ENCODE measurements around the gene DCANP1. TPM values are rescaled to one million over a fixed set of nuclear protein-coding genes. Genes with fewer than 3 reads are reported as not detected.

Gene DCANP1
- total RNA-seq, 1 experiment from 2014 or later: not detected

- H3K9ac ChIP-seq (ENCODE audit: low read length): no peak overlapping the region
- H3K9me3 ChIP-seq (ENCODE audit: control insufficient read depth in 1 of 2, insufficient read depth in 1 of 2, low read depth in 1 of 2, low read length in 2 of 2): no peaks in the 10 kb centered on the region
- peak overlapping the region; percentile 27; the same call in 1 of the 2 replicates for H3K4me2 ChIP-seq (ENCODE audit: low read length)
- H3K4me3 ChIP-seq (replicated peaks in 1 of 2; ENCODE audit: low read depth in 1 of 2, low read length in 2 of 2): no peak overlapping the region
- RAD21 ChIA-PET (ENCODE audit: low non-redundant PET in 1 of 2, low total read pairs in 2 of 2, uncharacterized antibody in 2 of 2, unreplicated experiment in 2 of 2): interaction anchor here in 1 of 2 experiments (0.9 to 1.9 kb wide), 2 partner anchors 92 to 107 kb away, joined by 3 to 5 read pairs; no protein-coding TSS in a partner anchor
- no peaks in the 10 kb centered on the region for H3K27me3 ChIP-seq (ENCODE audit: insufficient read depth, low read length)
- DNase-seq (ENCODE audit: low read depth, low spot score) (peak; percentile 7), ATAC-seq (no peak; the same call in 1 of the 2 replicates)
- H3K27ac ChIP-seq (ENCODE audit: low read depth, low read length): no peak overlapping the region
- no peaks in the 10 kb centered on the region for H3K79me2 ChIP-seq (ENCODE audit: insufficient read depth, low read length)
- no TSS peak for BruUV-seq (replicated peaks)
- no peak for TF ChIP-seq SRF (IDR thresholded peaks at IDR 0.05; ENCODE audit: low read depth)
- TF ChIP-seq EGR1 (IDR thresholded peaks at IDR 0.05; ENCODE audit: low read depth): no peak
- no peak for TF ChIP-seq REST (IDR thresholded peaks at IDR 0.05; ENCODE audit: low read depth)
- no peak for TF ChIP-seq FOSL1 (IDR thresholded peaks at IDR 0.05; ENCODE audit: low read depth)
- TF ChIP-seq RAD21 (IDR thresholded peaks at IDR 0.05; ENCODE audit: low read depth): no peak
- TF ChIP-seq, protein P1, sequence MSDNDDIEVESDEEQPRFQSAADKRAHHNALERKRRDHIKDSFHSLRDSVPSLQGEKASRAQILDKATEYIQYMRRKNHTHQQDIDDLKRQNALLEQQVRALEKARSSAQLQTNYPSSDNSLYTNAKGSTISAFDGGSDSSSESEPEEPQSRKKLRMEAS (IDR thresholded peaks at IDR 0.05): no peak
- TF ChIP-seq CBX3 (IDR thresholded peaks at IDR 0.05; ENCODE audit: low read depth): no peak
- no peak for TF ChIP-seq ATF3 (IDR thresholded peaks at IDR 0.05)
- TF ChIP-seq, protein P2, sequence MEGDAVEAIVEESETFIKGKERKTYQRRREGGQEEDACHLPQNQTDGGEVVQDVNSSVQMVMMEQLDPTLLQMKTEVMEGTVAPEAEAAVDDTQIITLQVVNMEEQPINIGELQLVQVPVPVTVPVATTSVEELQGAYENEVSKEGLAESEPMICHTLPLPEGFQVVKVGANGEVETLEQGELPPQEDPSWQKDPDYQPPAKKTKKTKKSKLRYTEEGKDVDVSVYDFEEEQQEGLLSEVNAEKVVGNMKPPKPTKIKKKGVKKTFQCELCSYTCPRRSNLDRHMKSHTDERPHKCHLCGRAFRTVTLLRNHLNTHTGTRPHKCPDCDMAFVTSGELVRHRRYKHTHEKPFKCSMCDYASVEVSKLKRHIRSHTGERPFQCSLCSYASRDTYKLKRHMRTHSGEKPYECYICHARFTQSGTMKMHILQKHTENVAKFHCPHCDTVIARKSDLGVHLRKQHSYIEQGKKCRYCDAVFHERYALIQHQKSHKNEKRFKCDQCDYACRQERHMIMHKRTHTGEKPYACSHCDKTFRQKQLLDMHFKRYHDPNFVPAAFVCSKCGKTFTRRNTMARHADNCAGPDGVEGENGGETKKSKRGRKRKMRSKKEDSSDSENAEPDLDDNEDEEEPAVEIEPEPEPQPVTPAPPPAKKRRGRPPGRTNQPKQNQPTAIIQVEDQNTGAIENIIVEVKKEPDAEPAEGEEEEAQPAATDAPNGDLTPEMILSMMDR (IDR thresholded peaks at IDR 0.05 in 2 of 3, conservative IDR thresholded peaks at IDR 0.05 in 1 of 3; ENCODE audit: borderline replicate concordance in 1 of 3, insufficient read depth in 1 of 3, low read depth in 2 of 3, low read length in 2 of 3): no peak
- TF ChIP-seq ELF1 (IDR thresholded peaks at IDR 0.05; ENCODE audit: borderline replicate concordance, low read depth): no peak
- H2AFZ ChIP-seq (ENCODE audit: low read depth, low read length, poor library complexity, severe bottlenecking): no peak overlapping the region
- H3K36me3 ChIP-seq (ENCODE audit: control insufficient read depth in 1 of 2, insufficient read depth in 2 of 2, low read length in 2 of 2): no peaks in the 10 kb centered on the region
- POLR2A ChIA-PET: interaction anchor here (1.0 kb wide), 1 partner anchor 95 kb away, joined by 12 read pairs; no protein-coding TSS in a partner anchor
- CTCF ChIA-PET: interaction anchor here (0.7 to 14.2 kb wide), 8 partner anchors 18 to 109 kb away, joined by 3 to 476 read pairs (median 16); no protein-coding TSS in a partner anchor
- intact Hi-C loops (cut with micrococcal nuclease): loop anchor here (5.0 to 10.0 kb wide), 2 partner anchors 493 to 596 kb away; partner anchors contain the start of gene LECT2
- no peaks in the 10 kb centered on the region; the same call in 1 of the 2 replicates for H3K9me2 ChIP-seq (ENCODE audit: insufficient read depth)
- peaks cover 10 to 41% of the 10 kb centered on the region in 2 experiments for H3K4me1 ChIP-seq (ENCODE audit: control insufficient read depth in 1 of 2, insufficient read depth in 2 of 2, low read length in 2 of 2)
- H4K20me1 ChIP-seq (ENCODE audit: insufficient read depth): no peaks in the 10 kb centered on the region
Measured at GRCh38 chr5:135458921-135459331, 11.8 kb upstream of the DCANP1 start.
